Coronary artery (tissue), 2 donors: ENCODE measurements around the gene CYP27A1.
"Not testable (repeated sequence)": the region's sequence is repeated elsewhere in the genome, so short reads cannot be mapped to it uniquely, and the experiment has no call there.

ENCODE experiments used
- DNase-seq: peaks from one replicate; pipeline ENCODE4 v3.0.0-alpha.2; 2017; ENCODE audit warnings: low spot score
- H3K27ac ChIP-seq, 2 donors: fragments of 200-600 bp; sonication (generic); one replicate each; pipeline ENCODE4 v1.5.1; 2016 to 2019
- H3K4me3 ChIP-seq: fragments of 200-600 bp; sonication (generic); 2 replicates; pipeline ENCODE4 v1.5.1; 2016; ENCODE audit warnings: mild to moderate bottlenecking, moderate library complexity
- CTCF ChIP-seq: fragments of 200-600 bp; sonication (generic); IDR thresholded peaks from one replicate; pipeline ENCODE4 v1.5.1; 2019; ENCODE audit warnings: antibody characterized with exemption

CYP27A1 gene

GRCh38 chr2:218837495-218837894 is 55.5 kb downstream of the CYP27A1 start:
- no peak overlapping the region for H3K27ac ChIP-seq
- TF ChIP-seq CTCF: no peak
- no peak for DNase-seq
- no peak overlapping the region for H3K4me3 ChIP-seq

GRCh38 chr2:218839430-218839829 is 57.5 kb downstream of the CYP27A1 start:
- TF ChIP-seq CTCF: no peak
- H3K27ac ChIP-seq: no peak overlapping the region
- peak; percentile 36 for DNase-seq
- no peak overlapping the region for H3K4me3 ChIP-seq

- H3K27ac ChIP-seq: no peak overlapping the region
- no peak for TF ChIP-seq CTCF
- H3K4me3 ChIP-seq: no peak overlapping the region
- no peak for DNase-seq
These were observed 57.9 kb downstream of the CYP27A1 start for GRCh38 chr2:218839888-218840287.

GRCh38 chr2:218844334-218844733 is 62.4 kb downstream of the CYP27A1 start:
- H3K4me3 ChIP-seq, DNase-seq, H3K27ac ChIP-seq: not testable (repeated sequence)

- not testable (repeated sequence) for H3K4me3 ChIP-seq, DNase-seq, H3K27ac ChIP-seq
These were observed 65.0 kb downstream of the CYP27A1 start for GRCh38 chr2:218846963-218847362.

GRCh38 chr2:218849721-218850120 is 67.8 kb downstream of the CYP27A1 start:
- H3K27ac ChIP-seq: no peak overlapping the region
- peak; percentile 16 for DNase-seq
- no peak for TF ChIP-seq CTCF
- H3K4me3 ChIP-seq: no peak overlapping the region

GRCh38 chr2:218850796-218851195 is 68.8 kb downstream of the CYP27A1 start:
- Histone ChIP-seq H3K4me3 (no peak overlapping the region), H3K27ac (no peak overlapping the region)
- peak; percentile 22 for DNase-seq
- TF ChIP-seq CTCF: no peak

GRCh38 chr2:218851286-218851685 is 69.3 kb downstream of the CYP27A1 start:
- no peak for DNase-seq
- H3K27ac ChIP-seq: no peak overlapping the region
- no peak for TF ChIP-seq CTCF
- no peak overlapping the region for H3K4me3 ChIP-seq
